IPS-18c (cell line): ENCODE measurements around the gene PCDHGB7.
"Not testable (repeated sequence)": the region's sequence is repeated elsewhere in the genome, so short reads cannot be mapped to it uniquely, and the experiment has no call there.

Experiments used
- H3K4me3 ChIP-seq: 2 replicates; pipeline ENCODE4 v1.7.0; 2013; ENCODE audit warnings: low read depth, mild to moderate bottlenecking, low read length, moderate library complexity; ENCODE audit not compliant: insufficient read depth
- H3K9me3 ChIP-seq: one replicate; pipeline ENCODE4 v1.6.1; 2013; ENCODE audit warnings: mild to moderate bottlenecking, low read length, moderate library complexity; ENCODE audit not compliant: control insufficient read depth, insufficient read depth

The PCDHGB7 gene

GRCh38 chr5:141392429-141393198, 24.9 kb upstream of the PCDHGB7 start, which contains the start of gene PCDHGA8:
TSS of gene PCDHGA8 (plus strand) at chr5:141392633. CDS start at chr5:141392814, 181 bp downstream.
- Histone ChIP-seq H3K9me3 (peaks cover 22% of the 10 kb centered on the region), H3K4me3 (no peak within 1 kb of the TSS; the same call in 1 of the 2 replicates)

GRCh38 chr5:141393267-141393666, 24.2 kb upstream of the PCDHGB7 start:
- Histone ChIP-seq H3K4me3 (no peak overlapping the region), H3K9me3 (peaks cover 20% of the 10 kb centered on the region)

- peaks cover 21% of the 10 kb centered on the region for H3K9me3 ChIP-seq
- H3K4me3 ChIP-seq = not testable (repeated sequence)
These were observed 22.9 kb upstream of the PCDHGB7 start for GRCh38 chr5:141394401-141395187.

GRCh38 chr5:141397756-141398551, 19.5 kb upstream of the PCDHGB7 start, which contains the start of gene PCDHGB5:
TSS of gene PCDHGB5 (plus strand) at chr5:141397947. CDS start at chr5:141398128, 181 bp downstream.
- H3K4me3 ChIP-seq = peak within 1 kb of the TSS; percentile 28; the same call in 1 of the 2 replicates
- H3K9me3 ChIP-seq = peaks cover 25% of the 10 kb centered on the region

- H3K9me3 ChIP-seq = peaks cover 19% of the 10 kb centered on the region
- no peak overlapping the region for H3K4me3 ChIP-seq
These were observed 18.9 kb upstream of the PCDHGB7 start for GRCh38 chr5:141398608-141399007.

- H3K4me3 ChIP-seq = no peak overlapping the region
- peaks cover 15% of the 10 kb centered on the region for H3K9me3 ChIP-seq
These were observed 17.8 kb upstream of the PCDHGB7 start for GRCh38 chr5:141399555-141400258.

- Histone ChIP-seq H3K9me3 (peaks cover 15% of the 10 kb centered on the region), H3K4me3 (no peak within 1 kb of the TSS)
These were observed 14.8 kb upstream of the PCDHGB7 start, which contains the start of gene PCDHGA9 for GRCh38 chr5:141402553-141403243. TSS of gene PCDHGA9 (plus strand) at chr5:141402778. CDS start at chr5:141402953, 175 bp downstream.

- Histone ChIP-seq H3K9me3 (peaks cover 13% of the 10 kb centered on the region), H3K4me3 (no peak overlapping the region)
These were observed 14.1 kb upstream of the PCDHGB7 start for GRCh38 chr5:141403387-141403786.

GRCh38 chr5:141407790-141408505, 9.5 kb upstream of the PCDHGB7 start, which contains the start of gene PCDHGB6:
TSS of gene PCDHGB6 (plus strand) at chr5:141408021. CDS start at chr5:141408203, 182 bp downstream.
- H3K4me3 ChIP-seq = peak within 1 kb of the TSS; percentile 73

GRCh38 chr5:141409598-141410306, 7.7 kb upstream of the PCDHGB7 start:
- no peak overlapping the region for H3K4me3 ChIP-seq
- peaks cover 3% of the 10 kb centered on the region for H3K9me3 ChIP-seq

More at GRCh38 chr5:141407790-141408505, 9.5 kb upstream of the PCDHGB7 start, which contains the start of gene PCDHGB6:
- not testable (repeated sequence) for H3K9me3 ChIP-seq

- peaks cover 4% of the 10 kb centered on the region for H3K9me3 ChIP-seq
- H3K4me3 ChIP-seq = no peak overlapping the region
These were observed 5.9 kb upstream of the PCDHGB7 start for GRCh38 chr5:141411575-141411974.

GRCh38 chr5:141412854-141413539, 4.5 kb upstream of the PCDHGB7 start, which contains the start of gene PCDHGA10:
TSS of gene PCDHGA10 (plus strand) at chr5:141412987. CDS start at chr5:141413176, 189 bp downstream.
- H3K9me3 ChIP-seq = peaks cover 4% of the 10 kb centered on the region
- peak within 1 kb of the TSS; percentile 29; the same call in 1 of the 2 replicates for H3K4me3 ChIP-seq

GRCh38 chr5:141413540-141414069, 3.9 kb upstream of the PCDHGB7 start:
- Histone ChIP-seq H3K9me3 (peaks cover 7% of the 10 kb centered on the region), H3K4me3 (peak overlapping the region; percentile 6; the same call in 1 of the 2 replicates)
